Limb (tissue), 2 donors: Measurements from ENCODE around the gene USH2A.
A peak's percentile ranks its signal among the peaks of the same experiment; 100 is the strongest.

Experiments
- DNase-seq, 2 donors: peaks; one replicate each; pipeline ENCODE4 v3.0.0-alpha.2; 2016; ENCODE audit errors: extremely low spot score in 2 of 2

USH2A gene

GRCh38 chr1:216140730-216141524, 282.3 kb downstream of the USH2A start:
- peak in 1 of 2 donors; percentile 28 for DNase-seq

- no peak for DNase-seq
Observed at GRCh38 chr1:216124192-216124781, 299.0 kb downstream of the USH2A start.

- DNase-seq = no peak
Observed at GRCh38 chr1:216123446-216124191, 299.6 kb downstream of the USH2A start.

GRCh38 chr1:216119600-216119999, 303.6 kb downstream of the USH2A start:
- no peak for DNase-seq

GRCh38 chr1:216114180-216114579, 309.1 kb downstream of the USH2A start:
- DNase-seq = no peak

- no peak for DNase-seq
Observed at GRCh38 chr1:216113181-216113580, 310.1 kb downstream of the USH2A start.

GRCh38 chr1:216111842-216112241, 311.4 kb downstream of the USH2A start:
- peak in 1 of 2 donors; percentile 27 for DNase-seq

GRCh38 chr1:216095400-216095799, 327.8 kb downstream of the USH2A start:
- DNase-seq = no peak

- no peak for DNase-seq
Observed at GRCh38 chr1:216090556-216090955, 332.7 kb downstream of the USH2A start.

GRCh38 chr1:216086678-216087077, 336.6 kb downstream of the USH2A start:
- no peak for DNase-seq

- DNase-seq = no peak
Observed at GRCh38 chr1:216081445-216081844, 341.8 kb downstream of the USH2A start.

GRCh38 chr1:216076751-216077150, 346.5 kb downstream of the USH2A start:
- no peak for DNase-seq

- no peak for DNase-seq
Observed at GRCh38 chr1:216075339-216075738, 347.9 kb downstream of the USH2A start.

- no peak for DNase-seq
Observed at GRCh38 chr1:216073793-216074595, 349.3 kb downstream of the USH2A start.

GRCh38 chr1:216071262-216071661, 352.0 kb downstream of the USH2A start:
- DNase-seq = no peak

GRCh38 chr1:216064643-216065042, 358.6 kb downstream of the USH2A start:
- DNase-seq = no peak

GRCh38 chr1:216057947-216058346, 365.3 kb downstream of the USH2A start:
- DNase-seq = no peak

GRCh38 chr1:216057063-216057462, 366.2 kb downstream of the USH2A start:
- no peak for DNase-seq

- DNase-seq = no peak
Observed at GRCh38 chr1:216055004-216055403, 368.2 kb downstream of the USH2A start.

GRCh38 chr1:216054600-216054999, 368.6 kb downstream of the USH2A start:
- DNase-seq = no peak

- DNase-seq = no peak
Observed at GRCh38 chr1:216051071-216051470, 372.2 kb downstream of the USH2A start.
